Stimulated activated CD8-positive, alpha-beta memory T cell treated with anti-CD3 and anti-CD28 coated beads, Interleukin-12 subunit alpha, Interleukin-12 subunit beta, amount 100 ng/mL, for 24 hours (primary cell): ENCODE results near the gene SHROOM1.
A peak's percentile ranks its signal among the peaks of the same experiment; 100 is the strongest.
"Not testable (repeated sequence)": the region's sequence is repeated elsewhere in the genome, so short reads cannot be mapped to it uniquely, and the experiment has no call there.

Experiments
- DNase-seq: peaks from one replicate; pipeline ENCODE4 v3.0.0-alpha.2; 2020; ENCODE audit errors: extremely low read depth

SHROOM1 gene

GRCh38 chr5:132830436-132831094 lies at the start of gene SHROOM1:
SHROOM1 (minus strand) TSS chr5:132830647; CDS start chr5:132826140, 4,507 bp downstream.
- no peak for DNase-seq

GRCh38 chr5:132877938-132878337 lies 47.5 kb upstream of the SHROOM1 start:
- no peak for DNase-seq

DNA sequence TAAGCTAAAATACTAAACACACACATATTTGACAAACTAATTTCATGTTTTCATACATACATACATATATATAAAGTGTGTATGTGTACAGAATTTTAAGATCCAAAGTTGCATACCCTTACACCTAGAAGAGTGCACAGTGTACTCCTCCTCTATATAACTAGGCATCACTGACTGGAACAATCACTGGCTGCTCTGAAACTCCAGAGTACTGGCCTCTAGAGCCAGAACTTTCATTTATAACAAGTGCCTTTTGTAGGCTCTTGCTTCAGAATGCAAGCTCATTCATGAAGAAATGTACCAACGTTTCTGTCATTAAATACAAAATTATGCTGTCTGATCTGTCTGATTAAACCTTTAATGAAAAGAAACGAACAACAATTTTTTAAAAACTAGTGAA lies 47.0 kb upstream of the SHROOM1 start:
- no peak for DNase-seq

DNA sequence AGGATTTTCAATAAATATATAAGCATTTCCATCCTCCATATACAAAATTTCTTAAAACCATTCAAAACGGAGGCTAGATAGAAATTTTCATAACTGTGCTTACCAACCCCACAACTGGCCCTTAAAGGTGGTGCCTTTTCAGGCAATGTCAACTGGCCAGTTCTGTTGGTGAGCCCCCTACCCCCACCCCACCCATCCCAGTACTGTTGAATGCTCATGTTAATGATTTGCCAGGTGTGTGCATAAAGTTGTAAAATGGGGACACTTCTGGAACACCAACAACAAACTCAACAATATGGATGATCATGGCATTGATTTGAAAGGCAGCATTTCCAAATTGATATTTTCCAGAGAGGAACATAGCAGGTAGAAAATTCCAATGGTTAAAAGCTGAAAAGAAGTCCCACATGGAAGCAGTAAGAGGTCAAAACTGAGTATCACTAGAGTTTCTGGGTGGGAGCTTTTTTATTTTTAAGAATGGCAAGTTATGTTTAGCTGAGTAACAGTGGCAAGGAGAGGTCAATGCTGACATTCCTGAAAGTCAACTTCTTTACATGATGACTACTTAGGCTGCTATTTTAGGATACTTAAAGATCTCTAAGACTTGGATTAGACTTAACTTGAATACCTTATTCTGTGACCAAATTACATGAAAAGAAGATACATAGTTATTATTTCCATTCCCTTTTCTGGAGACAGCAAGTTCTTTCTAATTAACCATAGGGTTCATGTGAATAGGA lies 45.7 kb upstream of the SHROOM1 start:
- no peak for DNase-seq

GRCh38 chr5:132873930-132874271 lies 43.5 kb upstream of the SHROOM1 start:
- DNase-seq, result no peak

- no peak for DNase-seq
These were observed 42.9 kb upstream of the SHROOM1 start, which contains the start of gene LEAP2 for GRCh38 chr5:132873119-132873929. LEAP2 (plus strand) TSS chr5:132873668; CDS start chr5:132873695, 27 bp downstream.

GRCh38 chr5:132872788-132873118 lies 42.3 kb upstream of the SHROOM1 start:
- DNase-seq, result no peak

DNA sequence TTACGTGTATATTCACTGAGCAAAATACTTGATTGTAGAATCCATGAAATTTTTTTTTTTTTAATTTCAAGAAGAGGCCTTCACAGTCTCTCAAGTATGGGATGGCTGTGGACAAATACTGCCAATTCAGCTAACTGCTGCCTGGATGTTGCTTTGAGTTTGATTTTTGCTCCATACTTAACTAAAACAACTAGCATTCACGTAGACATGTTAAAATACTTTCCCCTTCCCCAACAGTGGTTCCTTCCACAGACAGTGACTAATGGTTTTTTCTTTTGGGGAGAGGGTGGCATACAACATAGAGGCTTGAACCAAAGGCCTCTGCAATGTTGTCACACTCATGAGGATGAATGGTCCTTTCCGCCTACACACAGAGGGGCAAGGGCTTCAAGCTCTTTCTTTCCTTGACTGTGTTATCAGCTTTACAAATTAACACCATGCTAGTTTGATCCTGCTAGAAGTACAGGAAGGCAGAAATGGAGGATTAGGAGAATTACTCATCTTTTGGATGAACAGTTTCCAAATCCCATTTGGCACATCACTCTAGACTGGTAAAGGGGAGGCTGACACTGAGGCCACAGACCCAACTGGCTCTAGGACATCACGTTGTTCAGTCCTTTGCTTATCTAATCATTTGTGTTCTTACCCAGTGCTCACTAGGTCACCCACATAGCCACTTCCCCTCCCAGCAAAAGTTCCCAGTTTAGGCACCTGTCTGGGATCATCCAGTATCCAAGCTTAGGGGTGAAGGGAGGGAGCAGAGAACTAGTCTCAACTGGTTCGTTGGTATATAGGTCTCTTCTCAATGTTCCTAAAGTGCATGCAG lies 41.2 kb upstream of the SHROOM1 start:
- no peak for DNase-seq

GRCh38 chr5:132870801-132871200 lies 40.4 kb upstream of the SHROOM1 start:
- no peak for DNase-seq

- no peak for DNase-seq
These were observed 38.3 kb upstream of the SHROOM1 start for GRCh38 chr5:132868754-132869153.

DNA sequence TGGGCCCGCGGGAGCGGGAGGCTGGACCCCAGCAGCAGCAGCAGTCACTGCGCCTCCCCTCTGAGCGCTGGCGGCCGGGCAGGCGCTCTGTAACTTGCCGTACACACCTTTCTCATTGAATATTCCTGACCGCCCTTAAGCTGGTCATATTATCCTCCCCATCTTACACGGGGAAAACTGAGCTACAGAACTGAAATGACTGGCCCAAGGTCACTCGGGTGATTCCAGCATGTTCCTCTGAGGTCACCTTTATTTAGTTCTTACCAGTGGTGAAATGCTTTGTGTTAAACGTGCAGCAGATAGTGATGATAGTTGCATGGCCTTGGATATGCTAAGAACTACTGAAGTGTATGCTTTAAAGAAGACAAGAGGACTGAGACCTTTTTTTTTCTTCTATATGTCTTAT lies 36.6 kb upstream of the SHROOM1 start:
- DNase-seq, result no peak

GRCh38 chr5:132866342-132867045 lies 36.0 kb upstream of the SHROOM1 start, which contains the start of the genes GDF9 and UQCRQ:
GDF9 (minus strand) TSS chr5:132866469; CDS start chr5:132864533, 1,936 bp downstream.
UQCRQ (plus strand) TSS chr5:132866642; CDS start chr5:132866882, 240 bp downstream.
- peak; percentile 80 for DNase-seq

- DNase-seq, result no peak
These were observed 35.4 kb upstream of the SHROOM1 start for GRCh38 chr5:132865668-132866341.

- DNase-seq, result no peak
These were observed 30.3 kb upstream of the SHROOM1 start for GRCh38 chr5:132860742-132861141.

- no peak for DNase-seq
These were observed 29.5 kb upstream of the SHROOM1 start for GRCh38 chr5:132859889-132860437.

DNA sequence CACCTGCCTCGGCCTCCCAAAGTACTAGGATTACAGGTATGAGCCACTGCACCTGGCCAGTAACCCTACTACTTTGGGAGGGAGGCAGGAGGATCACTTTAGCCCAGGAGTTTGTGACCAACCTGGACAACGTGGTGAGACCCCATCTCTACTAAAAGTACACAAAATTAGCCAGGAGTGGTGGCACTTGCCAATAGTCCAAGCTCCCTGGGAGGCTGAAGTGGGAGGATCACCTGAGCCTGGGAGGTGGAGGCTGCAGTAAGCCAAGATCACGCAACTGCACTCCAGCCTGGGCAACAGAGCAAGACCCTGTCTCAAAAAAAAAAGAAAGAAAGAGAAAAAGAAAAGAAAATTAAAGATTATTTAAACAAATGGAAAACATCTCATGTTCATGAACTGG lies 25.6 kb upstream of the SHROOM1 start:
- DNase-seq, result no peak

GRCh38 chr5:132854992-132855391 lies 24.5 kb upstream of the SHROOM1 start:
- not testable (repeated sequence) for DNase-seq

DNA sequence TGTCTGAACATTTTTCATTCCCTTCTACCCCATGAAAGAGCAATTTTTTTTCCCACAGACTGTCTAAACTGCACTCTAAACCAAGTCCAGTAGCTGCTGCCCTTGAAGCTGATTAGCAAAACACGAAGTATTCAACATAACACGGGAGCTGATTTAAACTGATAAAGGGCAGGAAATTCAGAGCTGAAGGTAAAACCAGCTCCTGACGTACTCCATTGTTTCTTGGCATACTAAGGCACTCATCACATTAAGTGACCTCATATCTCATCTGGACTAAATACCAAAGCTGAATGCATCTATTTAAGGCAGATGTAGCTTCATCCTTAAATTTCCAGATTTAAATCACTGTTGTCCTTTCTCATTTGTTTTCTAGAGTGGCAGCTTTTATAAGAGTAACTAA lies 23.9 kb upstream of the SHROOM1 start:
- DNase-seq, result no peak

- no peak for DNase-seq
These were observed 23.3 kb upstream of the SHROOM1 start for GRCh38 chr5:132853790-132854189.

DNA sequence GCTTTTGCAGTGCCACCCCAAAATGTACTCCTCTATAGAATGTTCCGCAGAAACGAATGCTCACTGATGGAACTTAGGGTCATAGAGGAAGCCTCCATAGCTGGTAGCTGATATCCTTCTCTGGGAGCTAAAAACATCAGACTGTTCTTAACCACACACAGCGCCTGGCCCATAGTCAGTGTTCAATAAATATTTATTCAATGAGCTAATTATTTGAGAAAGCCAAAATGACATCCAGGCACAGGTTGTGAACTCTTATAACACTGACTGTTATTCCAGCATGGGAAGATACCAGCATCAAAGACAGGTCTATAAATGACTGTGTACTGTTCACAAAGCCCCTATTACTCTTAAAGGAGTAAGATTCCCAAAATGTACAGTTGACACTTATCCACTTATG lies 22.9 kb upstream of the SHROOM1 start:
- DNase-seq, result no peak
